Activated CD4-positive, alpha-beta memory T cell treated with anti-CD3 and anti-CD28 coated beads for 36 hours (primary cell): ENCODE data around the gene UGT1A5. TPM values are rescaled to one million over a fixed set of nuclear protein-coding genes. Genes with fewer than 3 reads are reported as not detected.

Experiments used
- CTCF ChIA-PET: fragments of 350-600 bp; sonication (Branson Sonifier 250); formaldehyde crosslinking; loops from one replicate; lab custom pipeline; 2021; ENCODE audit warnings: antibody characterized with exemption, inconsistent platforms; lab: Charles Lee
- POLR2A ChIA-PET: fragments of 350-600 bp; sonication (Branson Sonifier 250); formaldehyde crosslinking; loops from one replicate; lab custom pipeline; 2021; ENCODE audit warnings: antibody characterized with exemption; lab: Charles Lee
- DNase-seq: peaks from one replicate; pipeline ENCODE4 v3.0.0-alpha.2; 2020
- H3K27ac Mint-ChIP-seq: one replicate; pipeline ENCODE4 v1.8.0; 2021; ENCODE audit warnings: mixed read lengths
- H3K27me3 Mint-ChIP-seq: one replicate; pipeline ENCODE4 v1.8.0; 2021; ENCODE audit warnings: mixed read lengths
- H3K36me3 Mint-ChIP-seq: one replicate; pipeline ENCODE4 v1.8.0; 2021; ENCODE audit warnings: mixed read lengths
- H3K4me1 Mint-ChIP-seq: one replicate; pipeline ENCODE4 v1.8.0; 2021; ENCODE audit warnings: low read depth, mixed read lengths
- H3K4me3 Mint-ChIP-seq: one replicate; pipeline ENCODE4 v1.8.0; 2021; ENCODE audit warnings: mild to moderate bottlenecking, mixed read lengths
- H3K9me3 Mint-ChIP-seq: one replicate; pipeline ENCODE4 v1.8.0; 2021; ENCODE audit warnings: mixed read lengths
- intact Hi-C: fragments of 100-400 bp; cut with micrococcal nuclease; formaldehyde crosslinking; loops from one replicate; pipeline ENCODE4 v1.15.1; 2023
- total RNA-seq, 2 experiments: library from RNA; stranded (reverse); gene quantifications; one replicate each; pipeline ENCODE4 v1.2.3, GENCODE V29; 2021

Gene UGT1A5
- total RNA-seq, 2 experiments from 2014 or later: not detected

- intact Hi-C loops: no loop called here
- Mint-ChIP-seq H3K9me3 (peaks cover 18% of the 10 kb centered on the region), H3K27ac (no peak overlapping the region), H3K4me3 (no peak overlapping the region), H3K36me3 (no peaks in the 10 kb centered on the region), H3K27me3 (peaks cover 17% of the 10 kb centered on the region), H3K4me1 (no peaks in the 10 kb centered on the region)
- ChIA-PET POLR2A (no interaction called here), CTCF (no interaction called here)
- DNase-seq: no peak
Measured at GRCh38 chr2:233772583-233772982, 59.9 kb downstream of the UGT1A5 start.

GRCh38 chr2:233773854-233774253, 61.1 kb downstream of the UGT1A5 start:
- H3K4me1 Mint-ChIP-seq: no peaks in the 10 kb centered on the region
- intact Hi-C loops: no loop called here
- POLR2A ChIA-PET: no interaction called here
- CTCF ChIA-PET: no interaction called here
- no peak overlapping the region for H3K4me3 Mint-ChIP-seq
- no peaks in the 10 kb centered on the region for H3K36me3 Mint-ChIP-seq
- peaks cover 18% of the 10 kb centered on the region for H3K9me3 Mint-ChIP-seq
- no peak for DNase-seq
- H3K27ac Mint-ChIP-seq: no peak overlapping the region
- H3K27me3 Mint-ChIP-seq: peaks cover 18% of the 10 kb centered on the region

- Mint-ChIP-seq H3K36me3 (no peaks in the 10 kb centered on the region), H3K9me3 (peaks cover 18% of the 10 kb centered on the region), H3K27ac (no peak overlapping the region), H3K27me3 (peaks cover 19% of the 10 kb centered on the region), H3K4me1 (no peaks in the 10 kb centered on the region), H3K4me3 (no peak overlapping the region)
- POLR2A ChIA-PET: no interaction called here
- no peak for DNase-seq
- CTCF ChIA-PET: no interaction called here
- intact Hi-C loops: no loop called here
Measured at GRCh38 chr2:233775414-233775813, 62.7 kb downstream of the UGT1A5 start.

GRCh38 chr2:233778030-233778429, 65.3 kb downstream of the UGT1A5 start, which contains the start of gene MROH2A:
MROH2A (plus strand) TSS chr2:233778330; CDS start chr2:233779359, 1,029 bp downstream.
- Mint-ChIP-seq H3K27ac (no peak within 1 kb of the TSS), H3K4me1 (no peaks in the 10 kb centered on the region), H3K36me3 (no peaks in the 10 kb centered on the region), H3K27me3 (peaks cover 24% of the 10 kb centered on the region), H3K4me3 (no peak within 1 kb of the TSS), H3K9me3 (peaks cover 18% of the 10 kb centered on the region)
- ChIA-PET POLR2A (no interaction called here), CTCF (no interaction called here)
- intact Hi-C loops: no loop called here
- DNase-seq: no peak

GRCh38 chr2:233779722-233780121, 67.0 kb downstream of the UGT1A5 start:
- Mint-ChIP-seq H3K27me3 (peaks cover 26% of the 10 kb centered on the region), H3K9me3 (peaks cover 18% of the 10 kb centered on the region), H3K27ac (no peak overlapping the region), H3K4me1 (no peaks in the 10 kb centered on the region), H3K4me3 (no peak overlapping the region), H3K36me3 (no peaks in the 10 kb centered on the region)
- ChIA-PET POLR2A (interaction anchor here (0.6 kb wide), 1 partner anchor 285 kb away, joined by 3 read pairs; no protein-coding TSS in a partner anchor), CTCF (no interaction called here)
- DNase-seq: no peak
- intact Hi-C loops: no loop called here

GRCh38 chr2:233780771-233781170, 68.1 kb downstream of the UGT1A5 start:
- H3K4me1 Mint-ChIP-seq: no peaks in the 10 kb centered on the region
- H3K36me3 Mint-ChIP-seq: no peaks in the 10 kb centered on the region
- intact Hi-C loops: no loop called here
- H3K9me3 Mint-ChIP-seq: peaks cover 13% of the 10 kb centered on the region
- no peak overlapping the region for H3K27ac Mint-ChIP-seq
- ChIA-PET CTCF (no interaction called here), POLR2A (no interaction called here)
- no peak overlapping the region for H3K4me3 Mint-ChIP-seq
- peaks cover 29% of the 10 kb centered on the region for H3K27me3 Mint-ChIP-seq
- DNase-seq: no peak

GRCh38 chr2:233789554-233789953, 76.8 kb downstream of the UGT1A5 start:
- H3K27me3 Mint-ChIP-seq: peaks cover 10% of the 10 kb centered on the region
- H3K9me3 Mint-ChIP-seq: no peaks in the 10 kb centered on the region
- H3K27ac Mint-ChIP-seq: no peak overlapping the region
- DNase-seq: no peak
- H3K4me1 Mint-ChIP-seq: no peaks in the 10 kb centered on the region
- ChIA-PET CTCF (no interaction called here), POLR2A (no interaction called here)
- no peak overlapping the region for H3K4me3 Mint-ChIP-seq
- intact Hi-C loops: no loop called here
- H3K36me3 Mint-ChIP-seq: no peaks in the 10 kb centered on the region

GRCh38 chr2:233791151-233791882, 78.6 kb downstream of the UGT1A5 start:
- peaks cover 2% of the 10 kb centered on the region for H3K27me3 Mint-ChIP-seq
- no peak overlapping the region for H3K27ac Mint-ChIP-seq
- ChIA-PET CTCF (interaction anchor here (0.6 kb wide), 1 partner anchor 256 kb away, joined by 3 read pairs; no protein-coding TSS in a partner anchor), POLR2A (no interaction called here)
- no peak for DNase-seq
- no peaks in the 10 kb centered on the region for H3K36me3 Mint-ChIP-seq
- H3K4me3 Mint-ChIP-seq: no peak overlapping the region
- no peaks in the 10 kb centered on the region for H3K4me1 Mint-ChIP-seq
- no peaks in the 10 kb centered on the region for H3K9me3 Mint-ChIP-seq
- intact Hi-C loops: no loop called here

- Mint-ChIP-seq H3K4me3 (no peak overlapping the region), H3K27ac (no peak overlapping the region), H3K36me3 (no peaks in the 10 kb centered on the region), H3K4me1 (no peaks in the 10 kb centered on the region), H3K9me3 (no peaks in the 10 kb centered on the region), H3K27me3 (no peaks in the 10 kb centered on the region)
- POLR2A ChIA-PET: no interaction called here
- no peak for DNase-seq
- intact Hi-C loops: no loop called here
- CTCF ChIA-PET: no interaction called here
Measured at GRCh38 chr2:233791883-233792329, 79.2 kb downstream of the UGT1A5 start.

GRCh38 chr2:233792720-233793119, 80.0 kb downstream of the UGT1A5 start:
- POLR2A ChIA-PET: no interaction called here
- Mint-ChIP-seq H3K9me3 (no peaks in the 10 kb centered on the region), H3K27ac (no peak overlapping the region), H3K4me1 (no peaks in the 10 kb centered on the region), H3K36me3 (no peaks in the 10 kb centered on the region), H3K4me3 (no peak overlapping the region), H3K27me3 (no peaks in the 10 kb centered on the region)
- intact Hi-C loops: no loop called here
- DNase-seq: no peak
- CTCF ChIA-PET: no interaction called here

- Mint-ChIP-seq H3K27ac (no peak overlapping the region), H3K27me3 (no peaks in the 10 kb centered on the region), H3K9me3 (no peaks in the 10 kb centered on the region), H3K4me1 (no peaks in the 10 kb centered on the region), H3K4me3 (no peak overlapping the region), H3K36me3 (no peaks in the 10 kb centered on the region)
- ChIA-PET POLR2A (no interaction called here), CTCF (no interaction called here)
- no peak for DNase-seq
- intact Hi-C loops: no loop called here
Measured at GRCh38 chr2:233793465-233794127, 80.9 kb downstream of the UGT1A5 start.

- CTCF ChIA-PET: no interaction called here
- Mint-ChIP-seq H3K4me3 (no peak overlapping the region), H3K36me3 (no peaks in the 10 kb centered on the region), H3K4me1 (no peaks in the 10 kb centered on the region), H3K27ac (no peak overlapping the region), H3K9me3 (no peaks in the 10 kb centered on the region), H3K27me3 (no peaks in the 10 kb centered on the region)
- POLR2A ChIA-PET: no interaction called here
- intact Hi-C loops: no loop called here
- no peak for DNase-seq
Measured at GRCh38 chr2:233794128-233794658, 81.5 kb downstream of the UGT1A5 start.
